Measurements from ENCODE around the gene RTN4RL2.
A peak's percentile ranks its signal among the peaks of the same experiment; 100 is the strongest.

The RTN4RL2 gene

DNA sequence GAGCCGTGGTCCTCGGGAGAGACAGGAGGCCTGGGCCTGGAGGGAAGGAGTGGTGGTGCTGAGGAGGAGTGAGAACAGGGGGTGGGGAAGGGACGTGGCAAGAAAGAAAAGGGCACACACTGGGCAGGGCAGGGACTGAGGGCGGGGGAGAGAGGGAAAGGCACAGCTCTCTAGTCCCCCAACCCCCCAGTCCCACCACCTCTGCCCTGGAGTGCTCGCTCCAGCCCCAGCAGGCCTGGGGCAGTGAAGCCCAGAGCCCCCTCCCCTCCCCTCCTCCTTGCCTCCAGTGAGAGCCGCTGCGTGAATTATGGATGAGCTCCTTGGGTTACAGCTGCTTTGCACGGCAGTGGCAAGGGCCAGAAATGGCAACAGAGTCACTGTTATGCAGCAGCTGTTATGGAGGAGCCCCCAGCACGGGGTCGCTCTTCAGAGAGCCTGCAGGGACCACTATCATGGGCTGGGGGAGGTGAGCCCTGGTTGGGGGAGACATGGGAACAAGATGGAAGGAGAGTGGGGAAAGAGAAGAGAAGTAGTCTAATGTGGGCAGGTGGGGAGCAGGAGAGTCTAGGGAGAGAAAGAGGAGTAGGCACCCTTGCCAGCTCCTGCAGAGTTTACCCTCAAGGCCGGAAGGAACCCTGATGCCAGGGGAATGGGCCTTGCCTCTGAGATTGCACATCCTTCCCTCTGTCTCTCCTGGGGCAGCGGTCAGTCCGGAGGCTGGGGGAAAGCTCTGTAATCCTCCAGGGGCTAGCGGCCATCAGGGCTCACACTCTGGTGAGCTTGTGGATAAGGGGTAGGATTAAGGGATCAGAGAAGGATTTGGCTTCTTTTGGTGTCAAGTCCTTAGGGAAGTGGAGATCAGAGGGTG, 3.6 kb downstream of the RTN4RL2 start:
- no peak for DNase-seq

DNA sequence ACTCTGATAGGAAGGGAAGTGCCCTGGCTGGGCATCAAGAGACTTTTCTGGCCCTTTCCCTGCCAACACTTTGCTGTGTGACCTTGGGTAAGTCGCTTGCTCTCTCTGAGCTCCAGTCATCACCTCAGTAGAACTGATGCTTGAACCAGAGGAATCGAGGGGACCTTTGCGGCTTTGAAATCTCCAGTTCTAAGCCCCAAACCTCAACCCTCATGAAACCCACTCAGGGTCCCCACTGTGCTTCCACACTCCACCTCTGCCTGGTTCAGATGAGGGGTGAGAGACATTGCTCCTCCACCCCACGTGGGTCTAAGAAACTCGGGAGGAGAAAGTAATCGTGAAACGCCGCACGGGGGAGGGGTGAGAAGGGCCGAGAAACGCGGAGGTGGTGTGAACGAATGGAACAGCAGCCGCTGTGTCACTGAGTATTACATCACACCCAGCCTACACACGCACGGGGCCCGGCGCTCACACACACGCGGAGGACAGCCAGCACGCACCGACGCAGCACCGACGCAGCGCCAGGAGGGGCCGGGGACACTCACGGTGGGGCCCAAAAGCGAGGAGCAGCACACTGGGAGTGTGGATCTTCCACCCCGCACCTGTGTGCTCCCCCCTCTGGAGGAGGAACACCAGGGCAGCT, 4.3 kb downstream of the RTN4RL2 start:
- no peak for DNase-seq

DNA sequence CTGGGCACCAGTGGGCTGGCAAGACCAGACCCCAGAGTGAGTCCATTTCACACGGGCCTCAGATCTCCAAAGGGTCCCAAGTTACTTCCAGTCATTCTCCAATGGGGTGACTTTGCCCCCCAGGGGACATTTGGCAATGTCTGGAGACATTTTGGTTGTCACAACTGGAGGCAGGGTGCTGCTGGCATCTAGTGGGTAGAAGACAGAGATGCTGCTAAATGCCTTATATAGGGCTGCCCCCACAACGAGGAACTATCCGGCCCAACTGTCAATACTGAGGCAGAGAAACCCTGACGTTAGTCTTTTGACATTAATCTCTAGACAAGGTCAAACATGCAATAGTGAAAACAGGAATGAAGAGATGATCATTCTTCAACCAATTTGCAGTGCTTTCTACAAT, 6.4 kb downstream of the RTN4RL2 start:
- DNase-seq: no peak

DNA sequence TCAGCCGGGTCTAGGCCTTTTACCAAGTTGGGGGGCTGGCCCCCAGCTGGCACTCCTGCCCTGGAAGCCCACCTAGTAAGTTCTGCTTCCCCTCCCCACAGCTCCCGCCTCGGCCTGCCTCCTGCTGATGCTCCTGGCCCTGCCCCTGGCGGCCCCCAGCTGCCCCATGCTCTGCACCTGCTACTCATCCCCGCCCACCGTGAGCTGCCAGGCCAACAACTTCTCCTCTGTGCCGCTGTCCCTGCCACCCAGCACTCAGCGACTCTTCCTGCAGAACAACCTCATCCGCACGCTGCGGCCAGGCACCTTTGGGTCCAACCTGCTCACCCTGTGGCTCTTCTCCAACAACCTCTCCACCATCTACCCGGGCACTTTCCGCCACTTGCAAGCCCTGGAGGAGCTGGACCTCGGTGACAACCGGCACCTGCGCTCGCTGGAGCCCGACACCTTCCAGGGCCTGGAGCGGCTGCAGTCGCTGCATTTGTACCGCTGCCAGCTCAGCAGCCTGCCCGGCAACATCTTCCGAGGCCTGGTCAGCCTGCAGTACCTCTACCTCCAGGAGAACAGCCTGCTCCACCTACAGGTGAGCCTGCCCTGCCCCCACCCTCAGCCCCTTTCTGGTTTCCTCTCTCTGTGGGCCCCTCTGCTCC, 7.3 kb downstream of the RTN4RL2 start:
- no peak for DNase-seq

DNA sequence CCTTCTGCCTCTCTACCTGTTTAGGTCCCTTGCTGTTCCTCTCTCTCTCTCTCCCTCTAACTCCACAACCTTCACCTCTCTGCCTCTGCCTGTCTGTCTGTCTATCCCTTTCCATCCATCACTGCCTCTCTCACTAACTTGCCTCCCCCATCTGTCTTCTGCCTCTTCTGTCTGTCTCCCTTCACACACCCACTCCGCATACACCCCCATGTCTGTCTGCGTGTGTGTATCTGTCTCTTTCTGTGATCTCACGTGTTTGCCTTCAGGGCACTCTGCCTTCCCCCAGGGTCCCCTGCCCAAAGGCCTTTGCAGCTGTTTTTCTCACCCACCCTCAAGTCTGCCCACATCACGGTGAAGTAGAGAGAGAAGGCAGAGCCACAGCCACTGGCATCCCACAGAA, 7.9 kb downstream of the RTN4RL2 start:
- DNase-seq: no peak

DNA sequence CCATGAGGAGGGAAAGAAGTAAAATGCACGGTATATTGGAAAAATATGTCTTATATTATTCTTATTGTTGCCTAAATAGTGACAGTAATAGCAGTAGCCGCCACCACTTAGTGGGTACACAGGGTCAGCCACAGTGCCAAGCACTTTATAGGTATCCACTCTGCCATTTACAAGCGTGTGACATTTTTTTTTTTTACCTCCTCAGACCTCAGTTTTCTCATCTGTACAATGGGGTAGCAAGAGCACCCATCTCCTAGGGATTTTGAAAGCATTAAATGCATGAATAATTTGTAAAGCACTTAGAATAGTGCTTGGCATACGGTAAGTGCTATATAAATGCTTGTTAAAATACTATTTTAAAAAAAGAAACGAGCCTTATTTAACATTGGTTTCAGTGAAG, 8.9 kb downstream of the RTN4RL2 start:
- no peak for DNase-seq

DNA sequence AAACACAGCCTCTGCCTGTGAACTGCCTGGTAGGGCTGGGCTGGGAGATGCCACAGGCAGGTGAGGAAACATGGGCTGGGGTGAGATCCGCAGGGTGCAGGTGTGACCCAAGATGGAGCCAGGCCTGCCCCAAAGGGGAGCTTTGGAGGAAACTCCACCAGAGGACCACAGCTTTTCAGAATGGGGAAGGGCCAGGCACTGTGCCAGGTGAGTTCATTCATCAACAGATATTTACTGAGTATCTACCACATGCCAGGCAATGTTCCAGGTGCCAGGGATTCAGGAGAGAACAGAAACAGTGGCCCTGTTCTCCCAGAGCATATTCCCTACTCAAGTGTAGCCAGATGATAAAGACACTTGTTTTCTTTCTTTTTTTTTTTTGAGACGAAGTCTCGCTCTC, 11.2 kb downstream of the RTN4RL2 start:
- no peak for DNase-seq

DNA sequence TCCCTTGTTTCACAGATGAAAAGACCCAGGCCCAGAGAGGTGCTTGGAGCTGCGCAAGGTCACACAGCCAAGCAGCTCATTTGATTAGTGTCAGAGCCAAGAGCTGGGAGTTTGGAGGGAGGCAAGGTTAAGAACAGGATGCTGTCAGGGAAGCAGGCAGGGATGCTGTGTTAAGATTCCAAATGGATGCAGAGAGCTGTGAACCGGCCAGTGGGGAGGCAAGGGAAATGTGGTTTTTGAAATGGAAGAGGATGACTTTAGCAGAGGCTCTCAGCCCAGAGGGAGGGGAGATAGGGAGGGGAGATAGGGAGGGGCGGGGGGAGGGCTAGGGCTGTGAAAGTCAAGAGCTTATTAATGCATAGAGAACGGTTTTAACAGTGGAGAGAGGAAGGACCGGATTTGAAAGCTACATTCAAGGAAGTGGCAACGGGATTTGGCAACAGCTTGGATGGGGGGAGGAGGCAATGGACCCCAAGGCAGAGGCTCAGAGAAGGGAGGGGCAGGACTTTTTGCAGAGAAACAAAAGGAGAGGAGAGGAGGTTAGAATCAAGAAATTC, 13.0 kb downstream of the RTN4RL2 start:
- no peak for DNase-seq

DNA sequence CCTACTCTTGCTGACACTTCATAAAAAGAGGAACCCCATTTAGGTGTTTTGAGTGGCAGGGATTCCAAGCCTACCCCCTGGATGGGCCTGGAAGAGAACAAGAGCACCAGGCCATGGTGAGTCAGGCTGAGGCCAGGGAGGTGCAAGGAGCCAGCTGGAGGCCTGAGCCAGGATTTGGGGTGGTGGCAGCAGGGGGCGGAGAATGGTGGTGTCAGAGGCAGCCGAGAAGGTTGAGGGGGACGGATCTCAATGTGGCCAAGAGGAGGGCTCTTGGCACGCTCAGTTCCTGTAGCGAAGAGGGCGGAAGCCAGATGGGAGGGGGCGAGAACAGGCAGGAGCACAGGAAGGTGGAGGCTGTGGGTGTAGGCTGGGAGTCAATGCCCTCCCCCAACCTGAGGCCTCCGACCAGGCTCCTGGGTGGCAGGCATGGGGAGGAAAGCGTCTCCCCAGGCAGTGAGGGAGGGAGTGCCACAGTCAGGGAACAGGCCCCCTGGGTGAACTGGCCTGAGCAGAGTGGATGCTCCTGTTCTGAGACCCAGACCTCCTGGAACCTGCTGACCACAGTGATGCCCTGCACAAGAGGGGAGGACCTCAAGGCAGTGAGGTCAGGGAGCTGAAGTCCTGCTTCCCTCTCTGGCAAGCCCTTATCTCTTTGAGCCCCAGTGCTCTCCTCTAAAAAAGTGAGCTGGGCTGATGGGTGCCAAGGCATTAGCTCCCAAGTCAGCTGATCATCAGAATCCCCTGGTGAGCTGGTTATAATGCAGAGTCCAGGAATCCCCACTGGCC, 13.9 kb downstream of the RTN4RL2 start:
- peak; percentile 55 for DNase-seq

DNA sequence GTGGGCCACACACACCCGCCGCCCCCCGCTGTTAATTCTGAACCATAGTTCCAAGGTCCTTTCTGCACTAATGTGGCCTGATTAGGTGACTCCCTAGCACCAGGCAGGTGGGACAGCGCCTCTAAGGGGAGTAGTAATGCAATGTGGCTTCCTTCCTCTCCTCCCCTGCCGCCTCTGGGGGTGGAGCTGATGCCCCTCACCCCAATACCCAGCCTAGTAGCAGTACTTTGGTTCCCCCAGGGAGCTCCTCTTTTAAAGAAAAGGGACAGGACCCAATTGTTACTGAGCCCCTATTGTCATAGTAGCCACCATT, 14.4 kb downstream of the RTN4RL2 start:
- DNase-seq: no peak

DNA sequence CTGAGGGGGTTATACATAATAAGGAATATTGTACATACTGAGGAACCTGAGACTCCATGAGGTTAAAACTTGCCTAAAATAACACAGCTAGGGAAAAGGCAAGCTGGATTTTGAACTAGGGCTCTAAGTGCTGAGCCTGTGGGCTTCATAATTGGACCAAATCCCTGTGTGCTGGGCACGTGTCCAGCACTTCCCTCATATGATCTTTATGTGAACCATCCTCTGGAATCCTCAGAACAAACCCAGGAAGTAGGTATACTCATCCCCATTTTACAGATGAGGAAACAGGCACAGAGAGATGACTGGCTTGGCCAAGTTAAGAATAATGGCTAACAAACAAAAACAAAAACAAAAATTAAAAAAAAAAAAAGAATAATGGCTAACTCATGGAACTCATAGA, 14.9 kb downstream of the RTN4RL2 start:
- no peak for DNase-seq

DNA sequence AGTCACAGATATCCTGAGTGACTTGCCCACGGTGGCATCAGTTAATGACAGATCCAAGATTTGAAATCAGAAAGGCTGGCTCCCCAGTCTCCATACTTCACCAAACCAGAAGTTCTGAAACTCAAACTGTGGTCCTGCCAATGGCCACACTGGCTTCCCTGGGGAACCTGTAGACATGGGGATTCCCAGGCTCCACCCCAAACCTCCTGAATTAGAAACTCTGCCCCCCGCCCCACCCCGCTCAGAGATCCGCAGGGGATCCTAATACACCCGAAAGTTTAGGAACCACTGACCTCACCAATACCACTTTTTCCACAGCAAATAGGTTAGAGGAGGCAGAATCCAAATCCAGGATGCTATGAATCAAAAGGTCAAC, 15.3 kb downstream of the RTN4RL2 start:
- DNase-seq: no peak

DNA sequence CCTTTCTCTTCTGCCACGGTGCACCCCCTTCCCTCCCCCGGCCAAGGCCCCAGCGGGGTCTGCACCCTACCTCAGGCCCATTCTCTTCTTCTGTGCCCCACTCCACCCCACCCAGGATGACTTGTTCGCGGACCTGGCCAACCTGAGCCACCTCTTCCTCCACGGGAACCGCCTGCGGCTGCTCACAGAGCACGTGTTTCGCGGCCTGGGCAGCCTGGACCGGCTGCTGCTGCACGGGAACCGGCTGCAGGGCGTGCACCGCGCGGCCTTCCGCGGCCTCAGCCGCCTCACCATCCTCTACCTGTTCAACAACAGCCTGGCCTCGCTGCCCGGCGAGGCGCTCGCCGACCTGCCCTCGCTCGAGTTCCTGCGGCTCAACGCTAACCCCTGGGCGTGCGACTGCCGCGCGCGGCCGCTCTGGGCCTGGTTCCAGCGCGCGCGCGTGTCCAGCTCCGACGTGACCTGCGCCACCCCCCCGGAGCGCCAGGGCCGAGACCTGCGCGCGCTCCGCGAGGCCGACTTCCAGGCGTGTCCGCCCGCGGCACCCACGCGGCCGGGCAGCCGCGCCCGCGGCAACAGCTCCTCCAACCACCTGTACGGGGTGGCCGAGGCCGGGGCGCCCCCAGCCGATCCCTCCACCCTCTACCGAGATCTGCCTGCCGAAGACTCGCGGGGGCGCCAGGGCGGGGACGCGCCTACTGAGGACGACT, 15.9 kb downstream of the RTN4RL2 start:
- DNase-seq: no peak

DNA sequence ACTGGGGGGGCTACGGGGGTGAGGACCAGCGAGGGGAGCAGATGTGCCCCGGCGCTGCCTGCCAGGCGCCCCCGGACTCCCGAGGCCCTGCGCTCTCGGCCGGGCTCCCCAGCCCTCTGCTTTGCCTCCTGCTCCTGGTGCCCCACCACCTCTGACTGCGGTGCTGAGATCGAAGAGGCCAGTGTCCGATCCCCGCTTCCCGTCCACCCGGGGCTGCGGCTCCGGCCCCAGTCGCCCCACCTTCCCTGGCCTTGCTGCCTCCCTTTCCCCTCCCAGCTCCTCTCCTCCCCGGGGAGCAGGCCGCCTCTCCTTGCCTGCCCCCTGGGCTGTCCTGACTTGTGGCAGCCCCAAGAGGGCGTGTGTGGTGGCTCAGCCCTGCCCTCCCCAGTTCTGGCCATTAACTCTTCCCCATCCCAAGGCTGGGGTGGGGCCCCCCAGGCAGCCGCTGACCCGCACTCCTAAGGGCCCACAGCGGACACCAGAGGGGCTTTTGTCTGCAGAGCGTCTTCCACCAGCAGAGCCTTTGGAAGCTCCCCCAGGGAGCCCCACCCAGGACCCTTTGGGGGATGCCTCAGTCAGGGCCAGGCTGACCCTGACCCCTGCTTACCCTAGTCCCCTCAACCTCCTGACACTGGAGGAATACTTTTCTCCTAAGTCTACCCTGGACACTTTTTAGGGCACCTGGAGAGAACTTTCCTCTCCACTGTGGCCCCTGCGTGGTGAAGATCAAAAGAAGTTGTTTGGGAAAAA, 16.6 kb downstream of the RTN4RL2 start:
- peak; percentile 32 for DNase-seq

DNA sequence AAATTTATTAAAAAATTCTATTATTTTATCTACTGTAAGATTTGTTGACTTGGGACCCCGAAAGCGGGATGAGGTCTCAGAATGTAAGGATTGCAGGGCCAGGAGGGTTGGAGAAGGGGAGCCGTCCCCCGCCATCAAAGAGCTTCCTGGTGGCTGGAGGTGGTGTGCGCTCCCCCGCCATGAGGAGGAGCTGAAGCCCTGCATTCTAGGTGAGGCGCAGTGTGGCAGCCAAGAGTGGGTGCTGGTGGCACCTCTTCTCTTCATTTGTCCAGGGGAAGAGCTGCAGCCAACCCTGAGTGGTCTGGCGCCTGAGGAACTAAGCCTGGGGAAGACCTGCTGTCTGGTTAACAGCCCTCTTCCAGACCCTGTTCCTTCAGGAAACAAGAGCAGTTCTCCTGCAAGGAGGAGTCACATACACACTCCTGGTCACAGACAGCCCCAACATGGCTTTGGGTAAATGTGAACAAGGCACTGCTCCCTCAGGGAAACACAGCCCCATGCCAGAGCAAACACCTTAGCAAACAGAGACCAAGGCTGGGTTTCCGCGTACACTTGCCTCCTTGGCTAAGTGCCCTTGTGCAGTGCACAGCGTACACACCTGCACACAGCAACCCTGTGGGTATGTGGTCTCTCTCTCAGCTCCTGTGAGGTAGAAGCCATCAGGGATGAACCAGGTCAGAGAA, 17.3 kb downstream of the RTN4RL2 start:
- no peak for DNase-seq

DNA sequence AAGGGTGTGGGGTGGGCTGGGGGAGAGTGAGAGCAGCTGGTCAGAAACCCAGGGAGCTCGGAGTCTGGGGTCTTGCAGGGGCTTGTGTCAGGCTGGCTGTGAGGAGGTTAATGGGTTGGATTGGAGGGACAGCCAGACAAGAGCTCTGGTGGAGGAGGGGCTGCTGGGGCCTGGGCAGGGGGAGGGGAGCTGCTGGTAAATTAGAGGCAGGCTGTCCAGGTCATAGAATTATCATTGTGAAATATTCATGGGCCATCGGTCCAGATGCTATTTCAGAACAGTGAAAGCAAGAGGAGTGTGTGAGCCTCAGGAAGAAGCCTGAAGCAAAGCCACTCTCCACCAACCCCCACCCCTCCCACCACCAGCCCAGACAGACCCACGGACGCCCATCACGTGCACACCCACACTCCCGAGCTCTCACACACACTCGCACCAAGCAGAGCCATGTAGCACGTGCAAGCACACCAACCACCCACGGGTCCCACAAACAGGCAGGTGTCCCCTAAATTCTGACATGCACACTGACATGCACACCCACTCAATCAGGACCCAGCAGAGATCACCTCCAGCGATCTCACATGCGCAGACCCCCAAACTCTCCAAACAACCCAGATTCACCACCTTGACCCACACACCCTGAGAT, 18.8 kb downstream of the RTN4RL2 start:
- no peak for DNase-seq

DNA sequence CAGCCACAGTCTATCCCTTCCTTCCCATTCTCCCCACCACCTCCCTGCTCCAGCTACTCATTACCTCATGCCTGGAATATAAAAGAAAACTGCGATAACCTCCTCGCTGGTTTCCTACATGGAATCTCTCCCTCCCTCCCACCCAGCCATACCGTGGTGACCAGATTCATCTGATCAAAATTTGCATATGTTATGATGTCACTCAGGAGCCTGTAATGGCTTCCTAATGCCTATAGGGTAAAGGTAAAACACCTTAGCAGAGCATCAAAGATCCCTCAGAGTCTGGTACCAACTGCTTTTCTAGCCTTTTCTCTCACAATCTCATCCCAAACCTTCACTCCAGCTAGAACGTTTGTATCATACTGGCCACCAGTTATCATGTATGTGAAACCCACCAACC, 19.6 kb downstream of the RTN4RL2 start:
- DNase-seq: no peak

DNA sequence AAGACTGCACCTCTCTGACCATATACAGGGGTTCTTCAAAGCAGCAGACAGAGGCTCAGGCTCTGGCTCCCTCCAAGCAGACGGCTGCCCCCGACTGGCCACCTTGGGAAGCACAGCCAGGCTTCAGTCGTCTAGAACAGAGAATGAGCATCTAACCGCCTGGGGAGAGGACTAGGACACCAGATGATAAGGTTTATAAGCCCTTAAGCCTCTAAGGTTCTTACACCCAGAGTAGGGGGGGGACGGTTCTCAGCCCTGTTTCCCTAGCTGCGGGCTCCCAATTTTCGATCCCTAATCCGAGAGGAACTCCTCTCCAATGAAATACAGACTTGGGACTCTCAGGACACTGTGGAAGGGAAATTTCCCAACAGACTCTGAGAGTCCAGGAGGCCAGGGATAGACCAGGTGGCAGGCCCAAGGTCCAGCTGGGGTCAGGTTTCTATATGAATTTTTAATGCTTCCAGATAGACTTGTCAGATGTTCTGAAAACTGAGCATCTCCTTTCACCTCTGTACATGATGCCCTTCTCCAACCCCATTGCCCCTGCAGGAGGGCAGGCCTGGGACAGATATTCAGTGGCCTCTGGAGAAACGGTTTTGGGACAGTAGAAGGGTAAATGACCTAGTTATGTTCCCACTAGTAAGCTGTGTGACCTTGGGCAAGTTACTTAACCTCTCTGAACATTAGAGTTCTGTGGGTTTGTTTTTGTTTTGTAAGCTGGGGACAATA, 20.2 kb downstream of the RTN4RL2 start:
- DNase-seq: peak; percentile 76

DNA sequence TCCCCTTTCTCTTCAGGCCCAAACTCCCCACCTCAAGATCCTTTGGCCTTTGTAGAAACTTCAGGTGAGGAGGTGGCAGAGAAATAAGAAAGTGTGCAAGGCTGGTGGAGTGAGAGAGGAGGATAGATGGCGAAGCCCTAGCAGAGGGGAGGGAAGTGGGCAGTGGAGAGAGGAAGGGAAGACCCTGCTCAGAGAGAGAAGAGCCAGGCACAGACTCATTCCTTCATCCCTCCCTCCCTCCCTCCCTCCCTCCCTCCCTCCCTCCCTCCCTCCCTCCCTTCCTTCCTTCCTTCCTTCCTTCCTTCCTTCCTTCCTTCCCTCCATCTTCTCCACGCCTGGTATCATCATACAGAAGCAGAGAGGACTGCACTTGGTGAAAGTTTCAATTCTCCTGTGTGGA, 21.0 kb downstream of the RTN4RL2 start:
- no peak for DNase-seq
